ENCODE measurements around the gene FGD5.
A peak's percentile ranks its signal among the peaks of the same experiment; 100 is the strongest.

The FGD5 gene

GRCh38 chr3:14818804-14819500 lies at the start of gene FGD5:
FGD5 (plus strand) TSS chr3:14818962; CDS start chr3:14819072, 110 bp downstream.
- no peak for DNase-seq

GRCh38 chr3:14769544-14770325 lies 49.0 kb upstream of the FGD5 start:
- no peak for DNase-seq

- no peak for DNase-seq
Measured at GRCh38 chr3:14770591-14770990, 48.2 kb upstream of the FGD5 start.

- DNase-seq: no peak
Measured at GRCh38 chr3:14771593-14772497, 46.9 kb upstream of the FGD5 start.

GRCh38 chr3:14772533-14773138 lies 46.1 kb upstream of the FGD5 start:
- DNase-seq: no peak

GRCh38 chr3:14773281-14773680 lies 45.5 kb upstream of the FGD5 start:
- DNase-seq: no peak

GRCh38 chr3:14773691-14774128 lies 45.1 kb upstream of the FGD5 start:
- DNase-seq: no peak

- no peak for DNase-seq
Measured at GRCh38 chr3:14774431-14774830, 44.3 kb upstream of the FGD5 start.

- no peak for DNase-seq
Measured at GRCh38 chr3:14775011-14775410, 43.8 kb upstream of the FGD5 start.

- DNase-seq: no peak
Measured at GRCh38 chr3:14775563-14775962, 43.2 kb upstream of the FGD5 start.

- DNase-seq: no peak
Measured at GRCh38 chr3:14779069-14779685, 39.6 kb upstream of the FGD5 start.

GRCh38 chr3:14780927-14781507 lies 37.7 kb upstream of the FGD5 start:
- peak; percentile 55 for DNase-seq

- DNase-seq: no peak
Measured at GRCh38 chr3:14783480-14784086, 35.2 kb upstream of the FGD5 start.

GRCh38 chr3:14784087-14784681 lies 34.6 kb upstream of the FGD5 start:
- DNase-seq: no peak

- no peak for DNase-seq
Measured at GRCh38 chr3:14785207-14786155, 33.3 kb upstream of the FGD5 start.

GRCh38 chr3:14786369-14786768 lies 32.4 kb upstream of the FGD5 start:
- no peak for DNase-seq

GRCh38 chr3:14787630-14788029 lies 31.1 kb upstream of the FGD5 start:
- no peak for DNase-seq

- no peak for DNase-seq
Measured at GRCh38 chr3:14788644-14789043, 30.1 kb upstream of the FGD5 start.

- DNase-seq: no peak
Measured at GRCh38 chr3:14789221-14789620, 29.5 kb upstream of the FGD5 start.
